Measurements from ENCODE around the gene SPAG8. TPM values are rescaled to one million over a fixed set of nuclear protein-coding genes. Genes with fewer than 3 reads are reported as not detected.

SPAG8 gene, protein sequence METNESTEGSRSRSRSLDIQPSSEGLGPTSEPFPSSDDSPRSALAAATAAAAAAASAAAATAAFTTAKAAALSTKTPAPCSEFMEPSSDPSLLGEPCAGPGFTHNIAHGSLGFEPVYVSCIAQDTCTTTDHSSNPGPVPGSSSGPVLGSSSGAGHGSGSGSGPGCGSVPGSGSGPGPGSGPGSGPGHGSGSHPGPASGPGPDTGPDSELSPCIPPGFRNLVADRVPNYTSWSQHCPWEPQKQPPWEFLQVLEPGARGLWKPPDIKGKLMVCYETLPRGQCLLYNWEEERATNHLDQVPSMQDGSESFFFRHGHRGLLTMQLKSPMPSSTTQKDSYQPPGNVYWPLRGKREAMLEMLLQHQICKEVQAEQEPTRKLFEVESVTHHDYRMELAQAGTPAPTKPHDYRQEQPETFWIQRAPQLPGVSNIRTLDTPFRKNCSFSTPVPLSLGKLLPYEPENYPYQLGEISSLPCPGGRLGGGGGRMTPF
- polyA plus RNA-seq (ENCODE audit: insufficient read length) = 10.4 TPM
- long read RNA-seq, donor 1, partial matches to known transcripts = 0 of 1 reads
- long read RNA-seq, donor 1, other reads (novel, unspliced or antisense) = 0 of 1 reads
- long read RNA-seq, donor 2, partial matches to known transcripts = 18 of 18 reads
- long read RNA-seq, donor 2, other reads (novel, unspliced or antisense) = 0 of 18 reads
- long read RNA-seq, donor 3, partial matches to known transcripts = 0 of 1 reads
- long read RNA-seq, donor 3, other reads (novel, unspliced or antisense) = 0 of 1 reads
- long read RNA-seq, donor 4 = 0 reads
- long read RNA-seq, donor 5, partial matches to known transcripts = 22 of 22 reads
- long read RNA-seq, donor 5, other reads (novel, unspliced or antisense) = 0 of 22 reads
- long read RNA-seq, donor 6 = 0 reads
- long read RNA-seq, donor 7 = 0 reads
- long read RNA-seq, donor 8 = 0 reads

DNA sequence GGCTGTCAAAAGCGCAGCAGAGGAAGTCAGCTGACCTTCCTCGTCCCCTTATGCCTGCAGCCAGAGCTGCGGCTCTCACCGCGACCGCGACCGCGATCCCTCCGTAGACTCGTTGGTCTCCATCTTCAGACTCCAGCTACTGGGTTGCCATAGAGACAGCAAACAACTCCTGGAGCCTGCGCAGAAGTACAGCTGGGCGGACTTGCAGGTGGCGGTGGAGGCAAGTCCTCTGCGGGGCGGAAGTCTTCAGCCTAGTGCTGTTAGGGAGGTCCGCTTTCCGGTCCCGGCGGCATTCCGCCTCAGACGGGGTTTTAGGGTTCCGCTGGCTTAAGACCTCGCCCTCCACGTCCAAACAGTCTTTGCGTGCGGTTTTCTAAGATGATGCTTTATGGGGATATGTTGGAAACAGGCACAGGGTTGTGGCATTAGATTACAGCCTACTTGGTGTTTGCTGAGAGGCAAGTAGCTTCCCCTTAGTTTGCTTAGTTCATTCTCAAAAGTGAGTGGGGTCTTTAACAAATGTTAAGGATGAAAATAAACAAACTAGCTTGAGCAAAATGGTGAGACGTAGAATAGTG, at the start of gene SPAG8:
TSS of gene SPAG8 (minus strand) at position 238 of the 578 bp plus-strand sequence. CDS start at position 123, 115 bp downstream.
- peak; percentile 92 for DNase-seq

DNA sequence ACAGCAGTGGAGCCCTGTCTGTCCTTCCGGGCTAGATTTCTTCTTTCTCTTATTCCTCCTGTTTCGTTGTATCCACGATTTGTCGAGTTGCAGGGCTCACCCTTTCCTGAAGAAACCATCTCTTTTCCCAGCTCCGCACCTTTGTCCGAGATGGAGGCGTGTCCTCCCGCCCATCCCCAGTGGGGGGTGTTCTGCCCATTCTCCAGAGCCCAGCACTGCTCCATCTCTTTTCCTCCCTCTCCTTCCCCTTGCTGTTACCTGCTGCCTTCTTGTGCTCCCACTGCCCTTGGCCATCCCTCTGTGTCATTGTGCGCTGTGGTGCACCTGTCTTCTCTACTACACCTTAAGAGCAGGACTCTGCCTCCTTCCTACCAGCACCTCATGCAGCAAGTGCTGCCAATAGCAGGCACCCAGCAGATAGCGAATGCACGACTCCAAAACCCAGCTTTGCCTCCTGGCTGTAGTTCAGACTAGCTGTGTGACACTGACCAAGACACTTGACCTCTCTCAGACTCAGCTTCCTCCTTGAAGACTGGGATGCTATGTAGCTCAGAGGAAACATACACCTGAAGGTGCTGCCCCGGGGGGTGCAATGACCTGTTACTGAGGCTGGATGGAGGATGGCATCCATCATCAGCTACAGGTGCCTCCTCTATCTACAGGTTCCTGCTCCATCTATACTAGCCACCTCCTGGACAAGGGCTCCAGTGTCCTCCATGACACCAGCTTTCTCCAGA, 49.3 kb upstream of the SPAG8 start:
- no peak for DNase-seq

DNA sequence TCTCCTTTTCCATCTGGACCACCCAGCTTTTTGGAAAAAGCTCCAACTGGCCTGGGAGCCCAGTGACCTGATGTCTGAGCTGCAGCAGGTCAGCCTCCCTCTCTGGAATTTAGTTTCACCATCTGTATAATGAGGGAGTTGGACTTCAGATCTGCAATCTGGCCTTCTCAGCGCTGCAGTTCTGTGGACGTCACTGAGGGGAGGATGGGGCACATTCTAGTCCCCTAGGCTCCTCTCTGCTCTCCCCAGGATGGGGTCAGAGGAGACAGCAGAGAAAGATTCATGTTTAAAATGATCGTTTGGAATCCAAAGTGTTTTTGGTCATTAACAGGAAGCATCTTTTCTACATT, 47.9 kb upstream of the SPAG8 start:
- no peak for DNase-seq

DNA sequence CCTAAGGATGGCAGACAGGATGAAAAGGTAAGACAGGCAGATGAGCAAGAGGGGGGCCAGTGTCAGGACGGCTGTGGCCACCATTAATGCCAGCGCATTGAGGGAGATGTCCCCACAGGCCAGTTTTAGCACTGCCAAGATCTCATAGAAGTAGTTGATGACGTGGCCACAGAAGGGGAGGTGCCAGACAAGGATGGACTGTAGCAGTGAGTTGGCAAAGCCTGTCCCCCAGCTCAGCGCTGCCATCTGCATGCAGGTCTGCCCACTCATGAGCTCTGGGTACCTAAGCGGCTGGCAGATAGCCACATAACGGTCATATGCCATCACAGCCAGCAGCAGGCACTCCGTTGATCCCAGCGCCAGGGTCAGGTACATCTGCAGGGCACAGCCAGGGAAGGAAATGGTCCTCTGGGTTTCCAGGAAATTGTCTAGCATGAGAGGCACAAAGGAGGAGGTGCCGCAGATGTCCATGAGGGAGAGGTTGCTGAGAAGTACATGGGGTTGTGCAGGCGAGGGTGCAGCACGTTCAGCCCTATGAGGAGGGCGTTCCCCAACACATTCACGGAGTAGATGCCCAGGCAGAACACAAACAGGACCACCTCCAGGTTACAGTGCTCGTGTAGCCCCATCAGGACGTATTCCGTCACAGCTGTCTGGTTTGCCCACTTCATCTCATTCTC, 47.4 kb upstream of the SPAG8 start:
- DNase-seq = no peak

DNA sequence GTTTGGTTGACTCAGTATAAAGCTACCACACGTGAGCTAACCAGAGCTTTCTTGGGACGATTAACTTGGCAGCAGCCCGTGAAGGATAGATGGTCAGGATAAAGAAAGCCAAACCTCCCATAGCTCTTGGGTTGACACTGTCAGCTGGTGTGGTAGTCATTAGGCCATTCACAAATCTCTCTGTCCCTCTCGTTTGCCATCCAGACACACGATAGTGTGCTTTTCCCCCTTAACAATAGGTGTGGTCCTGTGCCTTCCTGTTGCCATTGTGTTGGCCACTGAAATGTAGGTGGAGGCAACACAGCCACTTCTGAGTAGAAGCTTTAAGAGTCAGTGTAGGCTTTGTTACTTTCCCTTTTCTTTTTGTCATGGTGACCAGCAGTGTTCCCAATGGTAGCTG, 46.4 kb upstream of the SPAG8 start:
- no peak for DNase-seq

DNA sequence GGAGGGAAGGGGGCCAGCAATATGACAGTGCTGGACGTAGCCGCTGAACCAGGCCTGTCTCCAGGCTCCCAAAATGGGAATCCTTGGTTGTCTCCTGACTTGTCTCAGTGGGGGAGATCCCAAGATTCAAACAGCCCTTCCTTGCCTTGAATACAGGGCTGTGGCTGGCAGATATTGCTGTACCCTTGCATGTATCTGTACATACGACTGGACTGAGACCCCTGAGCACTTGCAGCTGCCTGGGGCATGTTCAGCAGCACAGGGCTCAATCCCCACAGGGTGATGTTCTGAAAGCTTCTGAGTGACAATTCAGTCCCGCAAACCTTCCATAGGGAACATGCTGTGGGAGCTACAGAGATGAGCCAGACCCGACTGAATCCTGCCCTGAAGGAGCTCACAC, 44.8 kb upstream of the SPAG8 start:
- DNase-seq = no peak

DNA sequence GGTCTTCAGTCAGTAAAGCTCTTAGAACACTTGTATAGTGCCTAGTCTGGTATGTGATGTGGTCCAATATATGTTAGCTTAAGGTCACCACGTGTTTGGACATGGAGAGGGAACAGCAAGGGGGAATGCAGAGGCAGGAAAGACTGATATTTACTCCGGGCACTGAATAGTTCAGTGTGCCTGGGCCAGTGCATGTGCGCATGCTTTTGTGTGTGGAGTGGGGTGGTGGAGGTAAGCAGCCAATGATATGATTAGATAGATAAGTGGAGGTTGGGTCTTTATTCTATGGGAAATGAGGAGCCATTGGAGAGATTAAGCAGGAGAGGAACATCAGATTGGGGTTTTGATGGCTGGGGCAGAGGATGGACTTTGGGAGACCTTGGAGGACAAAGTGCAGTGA, 44.1 kb upstream of the SPAG8 start:
- no peak for DNase-seq

DNA sequence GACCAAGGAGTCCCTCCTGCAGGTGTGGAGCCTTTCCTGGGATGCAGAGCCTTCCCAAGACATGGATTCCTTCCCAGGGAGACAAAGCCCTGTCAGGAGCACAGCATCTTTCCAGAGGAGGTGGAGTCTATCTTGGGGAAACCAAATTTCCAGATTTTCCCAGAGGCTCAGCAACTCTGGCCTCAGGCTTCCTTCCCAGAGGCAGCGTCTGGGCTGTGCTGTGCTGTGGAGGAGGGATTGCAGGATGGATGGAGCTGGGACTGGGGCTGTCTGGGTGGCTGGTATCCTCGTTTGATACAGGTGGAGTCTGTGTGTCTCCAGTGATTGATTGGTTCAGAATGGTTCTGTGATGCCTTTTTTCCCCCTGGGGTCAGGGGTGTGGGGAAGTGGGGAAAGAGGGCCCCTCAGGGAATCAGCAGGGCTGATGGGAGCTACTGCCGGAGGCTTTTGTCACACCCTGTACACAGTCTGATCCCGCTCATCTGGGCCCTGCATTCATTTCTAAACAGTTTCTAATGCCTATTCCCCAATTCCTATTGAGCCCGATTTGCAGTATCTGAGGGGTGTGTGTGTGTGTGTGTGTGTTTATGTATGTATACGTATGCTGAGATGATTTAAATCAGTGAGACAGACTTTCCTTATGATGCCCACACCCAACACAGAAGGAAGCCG, 42.2 kb upstream of the SPAG8 start:
- no peak for DNase-seq

DNA sequence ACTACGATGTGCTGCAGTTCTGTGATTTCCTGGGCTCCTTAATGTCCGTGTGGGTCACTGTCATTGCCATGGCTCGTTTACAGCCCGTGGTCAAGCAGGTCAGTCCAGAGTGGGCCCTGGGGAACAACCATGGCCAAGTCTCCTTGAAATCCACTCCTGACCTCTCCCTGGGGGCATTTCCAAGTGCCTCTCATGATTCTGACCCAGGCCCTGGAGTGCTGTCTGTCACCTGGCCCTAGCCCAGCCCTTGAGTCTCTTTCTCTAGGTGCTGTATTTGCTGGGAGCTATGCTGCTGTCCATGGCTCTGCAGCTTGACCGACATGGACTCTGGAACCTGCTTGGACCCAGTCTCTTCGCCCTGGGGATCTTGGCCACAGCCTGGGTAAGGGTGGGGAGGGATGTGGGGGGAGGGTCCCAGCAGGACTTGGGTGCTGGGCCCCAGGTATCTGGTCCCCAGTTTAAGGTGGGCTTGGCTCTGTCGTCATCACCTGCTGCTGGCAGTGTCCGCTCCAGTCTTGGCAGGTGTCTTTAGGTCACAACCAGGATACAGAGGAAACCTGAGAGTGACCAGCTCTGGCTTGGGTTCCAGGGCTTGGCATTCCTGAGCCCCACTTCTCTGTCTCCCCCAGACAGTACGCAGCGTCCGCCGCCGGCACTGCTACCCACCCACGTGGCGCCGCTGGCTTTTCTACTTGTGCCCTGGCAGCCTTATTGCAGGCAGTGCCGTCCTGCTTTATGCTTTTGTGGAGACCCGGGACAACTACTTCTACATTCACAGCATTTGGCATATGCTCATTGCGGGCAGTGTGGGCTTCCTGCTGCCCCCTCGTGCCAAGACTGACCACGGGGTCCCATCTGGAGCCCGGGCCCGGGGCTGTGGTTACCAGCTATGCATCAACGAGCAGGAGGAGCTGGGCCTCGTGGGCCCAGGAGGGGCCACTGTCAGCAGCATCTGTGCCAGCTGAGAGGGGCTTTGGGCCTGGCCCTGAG, 41.1 kb upstream of the SPAG8 start:
- no peak for DNase-seq

DNA sequence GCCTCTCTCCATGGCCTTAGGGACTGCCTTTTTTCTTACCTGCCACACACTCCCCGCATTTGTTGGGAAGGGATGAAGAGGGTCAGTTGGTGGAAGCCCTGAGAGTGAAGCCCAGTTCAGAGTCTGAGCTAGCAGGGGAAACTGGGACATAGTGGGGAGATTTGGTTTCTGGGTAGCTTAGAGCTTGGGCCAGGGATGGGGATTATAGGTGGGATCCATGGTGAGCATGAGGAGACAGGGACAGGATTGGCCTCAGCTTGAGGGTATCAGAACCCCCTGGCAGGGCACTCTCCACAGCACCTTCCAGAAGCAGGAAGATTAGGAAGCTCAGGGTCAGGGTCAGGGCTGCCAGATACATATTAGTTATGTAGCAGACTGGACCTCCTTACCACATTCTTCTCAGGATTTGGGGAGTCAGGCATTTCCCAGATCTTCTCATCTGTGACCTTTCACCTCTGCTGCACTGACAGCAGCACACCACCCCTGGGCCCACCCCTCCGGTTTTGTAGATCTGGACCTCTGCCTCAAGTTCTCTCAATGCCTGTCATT, 40.3 kb upstream of the SPAG8 start:
- DNase-seq = no peak

DNA sequence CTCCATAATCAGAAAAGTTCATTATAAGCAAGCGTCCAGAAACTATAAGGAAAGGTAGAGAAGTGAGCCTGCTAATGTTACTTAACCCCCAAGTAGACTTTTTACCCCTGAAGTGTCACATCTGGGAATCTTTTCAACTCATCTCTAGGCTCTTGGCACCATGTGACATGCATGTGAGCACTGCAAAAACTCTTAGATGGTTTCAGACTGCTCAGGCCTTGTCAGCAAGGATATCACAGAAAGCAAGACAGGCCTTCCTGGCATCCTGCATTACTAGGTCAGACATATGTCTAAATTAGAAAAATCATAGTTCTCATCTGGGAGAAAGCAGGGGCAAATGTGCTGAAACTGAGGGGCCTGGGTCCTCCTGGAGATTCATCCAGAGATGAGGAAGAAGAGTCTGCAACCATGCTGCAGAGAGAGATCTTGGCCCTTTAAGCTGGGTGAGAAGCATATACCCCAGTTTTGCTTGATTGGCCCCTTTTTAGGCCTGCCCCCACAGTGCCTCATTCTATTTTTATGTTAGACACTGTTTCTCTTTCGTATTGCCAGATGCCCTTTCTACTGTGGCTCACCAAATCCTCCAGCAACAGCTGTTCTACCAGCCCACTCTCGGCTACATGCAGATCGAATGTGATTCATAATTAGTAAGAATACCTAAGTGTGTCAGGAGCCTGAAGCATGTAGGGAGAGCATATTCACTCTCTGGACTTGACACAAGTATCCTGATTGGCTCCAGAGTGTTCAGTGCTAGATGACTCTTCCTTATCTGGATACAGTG, 35.9 kb upstream of the SPAG8 start:
- no peak for DNase-seq

DNA sequence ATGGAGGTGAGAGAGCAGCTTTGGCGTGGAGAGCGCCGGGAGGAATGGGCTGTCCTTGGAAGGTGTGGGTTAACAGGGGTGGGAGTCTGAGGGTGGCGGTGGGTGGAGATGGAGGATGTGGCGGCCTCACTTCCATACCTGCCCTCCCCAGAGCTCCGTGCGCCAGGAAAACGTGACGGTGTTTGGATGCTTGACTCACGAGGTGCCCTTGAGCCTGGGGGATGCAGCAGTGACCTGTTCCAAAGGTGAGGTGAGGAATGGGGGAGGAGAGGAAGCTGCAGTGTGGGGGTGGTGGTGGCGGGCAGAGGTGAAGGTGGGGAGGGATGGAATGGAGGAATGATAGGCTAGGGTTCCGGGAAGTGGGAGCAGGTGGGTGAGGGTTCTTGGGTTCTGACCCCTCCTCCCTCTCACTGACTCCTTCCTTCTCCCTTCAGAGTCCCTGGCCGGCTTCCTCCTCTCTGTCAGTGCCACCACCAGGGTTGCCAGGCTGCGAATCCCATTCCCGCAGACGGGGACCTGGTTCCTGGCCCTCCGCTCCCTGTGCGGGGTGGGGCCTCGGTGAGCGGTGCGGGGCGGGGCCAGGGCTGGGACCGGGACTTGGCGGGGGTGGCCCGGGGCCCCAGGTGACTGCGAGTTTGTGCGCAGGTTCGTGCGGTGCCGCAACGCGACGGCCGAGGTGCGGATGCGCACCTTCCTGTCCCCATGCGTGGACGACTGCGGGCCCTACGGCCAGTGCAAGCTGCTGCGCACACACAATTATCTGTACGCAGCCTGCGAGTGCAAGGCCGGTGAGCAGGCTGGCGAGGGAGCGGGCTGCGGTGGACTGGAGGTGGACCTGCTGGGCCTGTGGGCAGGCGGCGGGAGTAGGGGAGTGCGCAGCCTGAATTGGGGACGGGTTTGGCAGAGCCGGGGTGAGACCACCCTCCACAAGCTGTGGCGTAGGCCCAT, 34.0 kb upstream of the SPAG8 start:
- DNase-seq = no peak

DNA sequence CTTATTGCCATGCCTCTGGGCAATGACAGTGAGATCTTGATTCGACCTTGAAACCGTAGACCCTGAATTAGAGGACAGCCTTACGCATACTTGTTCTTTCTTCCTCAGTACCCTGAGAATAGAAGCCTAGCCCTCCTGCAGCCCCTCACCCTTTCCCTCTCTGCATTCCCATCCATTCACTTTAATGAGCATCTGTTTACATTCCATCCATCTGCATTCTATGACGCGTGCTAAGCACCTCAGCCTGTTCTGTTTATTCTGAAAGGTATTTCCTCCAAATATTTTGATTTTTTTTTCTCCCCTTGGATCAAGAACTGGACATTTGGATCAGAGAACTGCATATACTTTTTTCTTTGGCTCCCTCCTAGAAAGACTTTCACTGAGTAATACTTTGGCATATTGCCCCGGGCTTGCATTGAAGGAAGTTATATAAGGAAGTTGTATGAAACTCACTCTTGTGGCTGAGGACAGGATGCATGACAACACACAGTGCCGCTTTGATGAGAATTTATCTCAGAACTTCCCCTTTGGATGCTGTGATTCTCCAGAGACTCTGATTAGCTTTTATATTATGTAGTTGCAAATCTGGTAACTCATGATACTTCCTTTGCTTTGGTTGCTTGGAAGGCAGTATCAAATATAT, 32.7 kb upstream of the SPAG8 start:
- DNase-seq = peak; percentile 55

DNA sequence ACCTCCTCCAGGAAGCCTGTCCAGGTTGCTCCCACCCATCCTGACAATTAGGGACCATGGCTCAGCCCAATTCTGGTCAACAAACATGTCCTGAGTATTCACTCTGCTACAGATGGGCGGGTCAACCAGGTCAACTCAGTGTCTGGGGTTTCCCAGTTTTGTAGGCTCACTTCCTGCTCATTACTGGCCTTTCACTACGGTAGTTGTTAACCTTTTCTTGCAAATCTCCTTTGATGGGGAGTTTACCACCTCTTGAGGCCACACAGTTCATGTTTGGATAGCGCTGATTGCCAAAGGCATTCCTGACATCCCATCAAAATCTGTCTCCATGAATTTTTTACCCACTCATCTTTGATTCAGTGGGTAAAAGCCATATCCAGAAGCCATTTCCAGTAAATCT, 30.7 kb upstream of the SPAG8 start:
- DNase-seq = no peak

DNA sequence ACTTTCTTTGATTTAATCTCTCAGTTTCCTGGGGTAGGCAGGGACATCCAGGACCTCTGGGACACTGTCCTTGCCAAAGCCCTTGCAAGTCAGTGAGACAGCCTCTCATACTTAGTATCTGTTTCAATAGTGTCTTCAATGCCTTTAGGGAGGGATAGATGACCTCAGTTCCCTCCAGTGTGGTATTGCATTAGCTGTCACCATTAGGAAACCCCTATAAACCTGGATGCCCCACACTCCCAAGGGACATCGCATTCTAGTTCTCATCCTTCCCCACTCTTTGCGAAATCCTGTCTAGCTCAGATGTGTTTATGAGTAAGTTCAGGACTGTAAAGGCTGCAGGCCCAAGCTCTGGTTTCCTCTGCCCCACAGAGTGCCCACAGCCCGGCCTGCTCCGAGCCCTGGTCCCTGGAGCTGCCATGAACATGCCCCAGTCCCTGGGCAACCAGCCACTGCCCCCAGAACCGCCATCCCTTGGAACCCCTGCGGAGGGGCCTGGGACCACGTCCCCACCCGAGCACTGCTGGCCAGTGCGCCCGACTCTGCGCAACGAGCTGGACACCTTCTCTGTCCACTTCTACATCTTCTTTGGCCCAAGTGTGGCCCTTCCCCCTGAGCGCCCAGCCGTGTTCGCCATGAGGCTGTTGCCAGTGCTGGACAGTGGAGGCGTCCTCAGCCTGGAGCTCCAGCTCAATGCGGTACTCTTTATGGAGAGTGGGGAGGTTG, 30.1 kb upstream of the SPAG8 start:
- no peak for DNase-seq

DNA sequence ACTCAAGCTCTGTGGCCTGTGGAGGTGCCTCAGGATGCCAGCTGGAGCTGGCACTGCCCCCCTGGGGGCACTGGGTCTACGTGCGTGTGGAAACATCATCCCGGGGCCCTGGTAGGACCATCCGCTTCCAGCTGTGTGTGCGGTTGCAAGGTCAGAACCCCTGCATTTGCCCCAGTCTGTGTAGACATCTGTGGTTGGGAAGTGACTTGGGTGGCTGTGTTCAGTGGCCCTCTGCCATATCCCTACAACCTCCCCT, 29.5 kb upstream of the SPAG8 start:
- DNase-seq = no peak
